A549 (cell line): Measurements from ENCODE around the gene RNF183. TPM values are rescaled to one million over a fixed set of nuclear protein-coding genes. Genes with fewer than 3 reads are reported as not detected.

ENCODE experiments used
- ATAC-seq, 2 experiments: fragments of 200-7000 bp in 1 of 2; fragments of >200 bp in 1 of 2; cut with Nextera tagmentation in 1 of 2; cut with Tn5 transposase in 1 of 2; 3 replicates each; pipeline versions ENCODE4 v1.8.0 to v1.9.1; 2018 to 2020; ENCODE audit warnings: mild to moderate bottlenecking in 1 of 2, moderate library complexity in 1 of 2
- CTCF ChIA-PET: fragments of 300-600 bp; sonication (Branson Sonifier 250); formaldehyde crosslinking; extraction: SDS; loops from one replicate; lab custom pipeline; 2021; ENCODE audit warnings: antibody characterized with exemption, inconsistent platforms; lab: Yijun Ruan, JAX
- POLR2A ChIA-PET: fragments of 350-600 bp; formaldehyde crosslinking; extraction: SDS; loops from one replicate; lab custom pipeline; 2021; ENCODE audit warnings: antibody characterized with exemption, inconsistent platforms; lab: Yijun Ruan, JAX
- DNase-seq, 2 experiments: peaks; one replicate each; pipeline versions ENCODE4 v3.0.0 to v3.0.0-alpha.2; 2011 to 2016; ENCODE audit warnings: low read depth in 1 of 2, low spot score in 1 of 2
- FAIRE-seq: peaks from 2 replicates; lab custom pipeline; 2011; peaks lifted over from hg19 to GRCh38; lab: Jason Lieb, UNC
- H3K27ac ChIP-seq, 2 experiments: fragments of >200 bp; sonication (Bioruptor Twin); formaldehyde crosslinking; 3 replicates each; pipeline ENCODE4 v1.5.1; 2016 to 2017
- H3K4me1 ChIP-seq: fragments of >200 bp; sonication (Bioruptor Twin); formaldehyde crosslinking; 3 replicates; pipeline ENCODE4 v1.6.1; 2016
- H3K4me2 ChIP-seq: fragments of >200 bp; sonication (Bioruptor Twin); formaldehyde crosslinking; 3 replicates; pipeline ENCODE4 v1.6.1; 2016
- H3K4me3 ChIP-seq: fragments of >200 bp; sonication (Bioruptor Twin); formaldehyde crosslinking; 3 replicates; pipeline ENCODE4 v1.5.1; 2016
- H3K9me3 ChIP-seq: fragments of >200 bp; sonication (Bioruptor Twin); formaldehyde crosslinking; 3 replicates; pipeline ENCODE4 v1.6.1; 2016
- BCL3 ChIP-seq: fragments of >200 bp; sonication (Bioruptor Twin); formaldehyde crosslinking; IDR thresholded peaks from 3 replicates; pipeline ENCODE4 v1.6.1; 2016
- CHD2 ChIP-seq: fragments of 150-350 bp; IDR thresholded peaks from 2 replicates; pipeline ENCODE4 v1.6.1; 2014; ENCODE audit warnings: low read length; ENCODE audit not compliant: partially characterized antibody
- EHF ChIP-seq: fragments of 250-450 bp; sonication (Bioruptor Pico); IDR thresholded peaks from 2 replicates; pipeline ENCODE4 v1.5.0; 2020; ENCODE audit warnings: mild to moderate bottlenecking
- EHMT2 ChIP-seq: fragments of 200-600 bp; sonication (generic); IDR thresholded peaks from 2 replicates; pipeline ENCODE4 v1.6.1; 2016; ENCODE audit warnings: antibody characterized with exemption, low read depth, mild to moderate bottlenecking, moderate library complexity
- ELK1 ChIP-seq: fragments of 150-350 bp; IDR thresholded peaks from 2 replicates; pipeline ENCODE4 v1.6.1; 2014; ENCODE audit warnings: low read depth, mild to moderate bottlenecking, low read length
- ESRRA ChIP-seq: fragments of 150-350 bp; IDR thresholded peaks from 2 replicates; pipeline ENCODE4 v1.6.1; 2014; ENCODE audit warnings: mild to moderate bottlenecking, low read length, borderline replicate concordance
- FOXS1 ChIP-seq: fragments of 250-450 bp; sonication (Bioruptor Pico); IDR thresholded peaks from 2 replicates; pipeline ENCODE4 v1.5.0; 2020; ENCODE audit warnings: mild to moderate bottlenecking, moderate library complexity
- GATA3 ChIP-seq: IDR thresholded peaks from 2 replicates; pipeline ENCODE4 v1.6.1; 2012; ENCODE audit warnings: borderline replicate concordance
- HDAC2 ChIP-seq: fragments of 200-600 bp; sonication (generic); IDR thresholded peaks from 2 replicates; pipeline ENCODE4 v1.6.1; 2016
- HES2 ChIP-seq: fragments of >200 bp; sonication (Bioruptor Twin); formaldehyde crosslinking; IDR thresholded peaks from 2 replicates; pipeline ENCODE4 v1.6.1; 2016
- HMGXB4 ChIP-seq: fragments of 250-450 bp; sonication (Bioruptor Pico); IDR thresholded peaks from 2 replicates; pipeline ENCODE4 v1.5.0; 2021; ENCODE audit warnings: mild to moderate bottlenecking, moderate library complexity, borderline replicate concordance
- HOXB13 ChIP-seq: fragments of 250-450 bp; sonication (Bioruptor Pico); IDR thresholded peaks from 2 replicates; pipeline ENCODE4 v1.5.0; 2020; ENCODE audit warnings: low read depth, mild to moderate bottlenecking, moderate library complexity
- HOXB5 ChIP-seq: fragments of 250-450 bp; sonication (Bioruptor Pico); IDR thresholded peaks from 2 replicates; pipeline ENCODE4 v1.5.0; 2020; ENCODE audit warnings: mild to moderate bottlenecking, moderate library complexity
- JUN ChIP-seq, 2 experiments: fragments of >200 bp; sonication (Bioruptor Twin); formaldehyde crosslinking; IDR thresholded peaks; 2 replicates in 1 of 2; 3 replicates in 1 of 2; pipeline ENCODE4 v1.6.1; 2016 to 2017
- KDM1A ChIP-seq: fragments of 200-600 bp; sonication (generic); IDR thresholded peaks from 2 replicates; pipeline ENCODE4 v1.6.1; 2016; ENCODE audit warnings: low read depth, mild to moderate bottlenecking
- KDM5A ChIP-seq: fragments of 200-600 bp; sonication (generic); IDR thresholded peaks from 2 replicates; pipeline ENCODE4 v1.6.1; 2016; ENCODE audit warnings: antibody characterized with exemption, mild to moderate bottlenecking
- MAX ChIP-seq: IDR thresholded peaks from 2 replicates; pipeline ENCODE4 v1.6.1; 2012
- MAZ ChIP-seq: fragments of 150-350 bp; IDR thresholded peaks from 2 replicates; pipeline ENCODE4 v1.6.1; 2014; ENCODE audit warnings: antibody characterized with exemption, low read depth, low read length, borderline replicate concordance
- MYC ChIP-seq: IDR thresholded peaks from 2 replicates; pipeline ENCODE4 v1.6.1; 2012; ENCODE audit warnings: mild to moderate bottlenecking, inconsistent platforms, low read length, improper control_type of control experiment, borderline replicate concordance
- NFE2L2 ChIP-seq: fragments of 150-350 bp; conservative IDR thresholded peaks from 2 replicates; pipeline ENCODE4 v1.6.1; 2014; ENCODE audit warnings: low read length
- NR3C1 ChIP-seq: fragments of >200 bp; sonication (Bioruptor Twin); formaldehyde crosslinking; IDR thresholded peaks from 3 replicates; pipeline ENCODE4 v1.6.1; 2017
- POLR2A ChIP-seq: IDR thresholded peaks from 2 replicates; pipeline ENCODE4 v1.6.1; 2012; ENCODE audit warnings: mild to moderate bottlenecking, low read length
- POLR2AphosphoS2 ChIP-seq: conservative IDR thresholded peaks from 2 replicates; pipeline ENCODE4 v1.6.1; 2012; ENCODE audit warnings: low read length, improper control_type of control experiment, inconsistent platforms
- RAD21 ChIP-seq, 2 experiments: fragments of >200 bp in 1 of 2; sonication (Bioruptor Twin) in 1 of 2; formaldehyde crosslinking in 1 of 2; IDR thresholded peaks in 1 of 2; conservative IDR thresholded peaks in 1 of 2; 2 replicates in 1 of 2; 3 replicates in 1 of 2; pipeline ENCODE4 v1.6.1; 2012 to 2018; ENCODE audit warnings: inconsistent platforms in 1 of 2
- RARB ChIP-seq: fragments of 250-450 bp; sonication (Bioruptor Pico); IDR thresholded peaks from 2 replicates; pipeline ENCODE4 v1.8.0; 2021; ENCODE audit warnings: mild to moderate bottlenecking, moderate library complexity
- RCOR1 ChIP-seq: fragments of 150-350 bp; IDR thresholded peaks from 2 replicates; pipeline ENCODE4 v1.6.1; 2014; ENCODE audit warnings: antibody characterized with exemption, low read length, low read depth
- SREBF2 ChIP-seq: fragments of 450-650 bp; IDR thresholded peaks from 2 replicates; pipeline ENCODE4 v1.6.1; 2014; ENCODE audit warnings: mild to moderate bottlenecking, moderate library complexity
- TFCP2L1 ChIP-seq: fragments of 250-450 bp; sonication (Bioruptor Pico); IDR thresholded peaks from 2 replicates; pipeline ENCODE4 v1.5.0; 2021; ENCODE audit warnings: mild to moderate bottlenecking
- TP53 ChIP-seq: fragments of 250-450 bp; sonication (Bioruptor Pico); IDR thresholded peaks from 2 replicates; pipeline ENCODE4 v1.5.0; 2021; ENCODE audit warnings: mild to moderate bottlenecking, moderate library complexity
- ZFP36 ChIP-seq: fragments of 450-650 bp; IDR thresholded peaks from 2 replicates; pipeline ENCODE4 v1.6.1; 2014; ENCODE audit warnings: borderline replicate concordance; ENCODE audit not compliant: partially characterized antibody
- WGBS: methylation state at CpG from one replicate; pipeline ENCODE4 v1.1.6; 2017; ENCODE audit errors: missing lambda C conversion rate; 5-methylcytosine and 5-hydroxymethylcytosine counted together
- polyA plus RNA-seq, 4 experiments: library from polyadenylated mRNA; depleted of rRNA in 3 of 4; stranded (reverse); fragments of >200 nt; fragmentation: RNase III in 1 of 4; extraction: RNeasy Plus Mini Kit Qiagen cat#74134 plus additional on column Dnase treatment in 1 of 4; gene quantifications; 2 replicates in 3 of 4; 3 replicates in 1 of 4; pipeline ENCODE4 v1.2.3, GENCODE V29; 2011 to 2017

The RNF183 gene
- polyA plus RNA-seq, 2 of the 4 experiments (the other 2 are of a cell fraction): 0.13 TPM; not detected in 1

GRCh38 chr9:113337714-113338113 is 34.5 kb upstream of the RNF183 start:
- no peak overlapping the region for H3K4me2 ChIP-seq
- ChIA-PET POLR2A (no interaction called here), CTCF (interaction anchor here (0.9 to 1.7 kb wide), 2 partner anchors 11 to 64 kb away, joined by 4 to 5 read pairs; no protein-coding TSS in a partner anchor)
- FAIRE-seq (no peak), ATAC-seq (no peak), DNase-seq (no peak)
- no peak overlapping the region for H3K27ac ChIP-seq
- TF ChIP-seq KDM1A (no peak), MYC (no peak), CHD2 (no peak), TP53 (CRISPR knock-in tag) (no peak), JUN (IDR thresholded peaks at IDR 0.05) (no peak), EHF (no peak), RCOR1 (no peak), HES2 (no peak), GATA3 (no peak), POLR2A (no peak), EHMT2 (no peak), ZFP36 (no peak), NFE2L2 (no peak), HMGXB4 (CRISPR knock-in tag) (no peak), MAZ (no peak), FOXS1 (CRISPR knock-in tag) (no peak), HOXB5 (CRISPR knock-in tag) (no peak), NR3C1 (no peak), SREBF2 (no peak), POLR2AphosphoS2 (no peak)
- H3K9me3 ChIP-seq: no peaks in the 10 kb centered on the region
- 0 out of 3 replicates have a peak, but pooled peaks cover 4% of the 10 kb centered on the region for H3K4me1 ChIP-seq
- WGBS: 100% methylated on average over 2 of the region's 2 CpGs
- no peak overlapping the region for H3K4me3 ChIP-seq

- WGBS: 55% methylated on average over 4 of the region's 4 CpGs
- Histone ChIP-seq H3K9me3 (no peaks in the 10 kb centered on the region), H3K4me3 (no peak overlapping the region), H3K4me1 (no peaks in the 10 kb centered on the region), H3K4me2 (no peak overlapping the region), H3K27ac (no peak overlapping the region)
- ATAC-seq (no peak), DNase-seq (no peak), FAIRE-seq (no peak)
- POLR2A ChIA-PET: no interaction called here
- CTCF ChIA-PET: interaction anchor here (1.0 kb wide), 1 partner anchor 23 kb away, joined by 5 read pairs; no protein-coding TSS in a partner anchor
- TF ChIP-seq ESRRA (no peak), EHMT2 (no peak), GATA3 (no peak), POLR2AphosphoS2 (no peak), RARB (no peak), HOXB13 (CRISPR knock-in tag) (no peak), ELK1 (no peak), MAX (no peak), KDM5A (no peak), MAZ (no peak), TFCP2L1 (CRISPR knock-in tag) (no peak), BCL3 (no peak), TP53 (CRISPR knock-in tag) (no peak), RAD21 (conservative IDR thresholded peaks at IDR 0.05 in 1 of 2, IDR thresholded peaks at IDR 0.05 in 1 of 2) (no peak), HDAC2 (no peak)
Observed at GRCh38 chr9:113331780-113332179, 28.6 kb upstream of the RNF183 start.
